Endodermal cell (in vitro differentiated cells): Measurements from ENCODE around the gene DBT. TPM values are rescaled to one million over a fixed set of nuclear protein-coding genes. Genes with fewer than 3 reads are reported as not detected.

Experiments used
- DNase-seq: peaks from one replicate; pipeline ENCODE4 v3.0.0-alpha.2; 2017
- H3K27ac ChIP-seq: 2 replicates; pipeline ENCODE4 v1.5.1; 2013; ENCODE audit warnings: mild to moderate bottlenecking, low read depth, low read length, moderate library complexity
- H3K27me3 ChIP-seq: 2 replicates; pipeline ENCODE4 v1.6.1; 2013; ENCODE audit warnings: mild to moderate bottlenecking, low read length, moderate library complexity; ENCODE audit not compliant: insufficient read depth, control insufficient read depth, poor library complexity, severe bottlenecking
- H3K36me3 ChIP-seq: 2 replicates; pipeline ENCODE4 v1.7.0; 2013; ENCODE audit warnings: mild to moderate bottlenecking, low read length, moderate library complexity; ENCODE audit not compliant: control insufficient read depth, insufficient read depth
- H3K4me1 ChIP-seq: one replicate; pipeline ENCODE4 v1.7.0; 2013; ENCODE audit warnings: low read length; ENCODE audit not compliant: control insufficient read depth, insufficient read depth
- H3K4me3 ChIP-seq: 2 replicates; pipeline ENCODE4 v1.5.1; 2013; ENCODE audit warnings: mild to moderate bottlenecking, low read length, moderate library complexity
- H3K9ac ChIP-seq: 2 replicates; pipeline ENCODE4 v1.6.1; 2013; ENCODE audit warnings: mild to moderate bottlenecking, low read length, moderate library complexity; ENCODE audit not compliant: poor library complexity, severe bottlenecking; ENCODE audit errors: extremely low read depth
- H3K9me3 ChIP-seq: 2 replicates; pipeline ENCODE4 v1.6.1; 2013; ENCODE audit warnings: mild to moderate bottlenecking, low read length, moderate library complexity; ENCODE audit not compliant: control insufficient read depth
- H3K27ac Mint-ChIP-seq: 2 replicates; pipeline ENCODE4 v1.8.0; 2020; ENCODE audit warnings: mixed read lengths
- H3K27me3 Mint-ChIP-seq: 2 replicates; pipeline ENCODE4 v1.8.0; 2021; ENCODE audit warnings: mild to moderate bottlenecking, mixed read lengths; ENCODE audit not compliant: insufficient read depth
- H3K36me3 Mint-ChIP-seq: 2 replicates; pipeline ENCODE4 v1.8.0; 2020; ENCODE audit warnings: low read depth, mixed read lengths
- H3K4me1 Mint-ChIP-seq: 2 replicates; pipeline ENCODE4 v1.8.0; 2020; ENCODE audit warnings: mixed read lengths
- H3K4me3 Mint-ChIP-seq: 2 replicates; pipeline ENCODE4 v1.8.0; 2020; ENCODE audit warnings: mild to moderate bottlenecking, moderate library complexity, mixed read lengths
- H3K9me3 Mint-ChIP-seq: 2 replicates; pipeline ENCODE4 v1.8.0; 2020; ENCODE audit warnings: mild to moderate bottlenecking, mixed read lengths
- CTCF ChIP-seq: fragments of 200-600 bp; sonication (generic); conservative IDR thresholded peaks from 2 replicates; pipeline ENCODE4 v1.5.0; 2021; ENCODE audit warnings: antibody characterized with exemption, mild to moderate bottlenecking
- WGBS, 2 experiments: methylation state at CpG; one replicate each; pipeline versions ENCODE4 v1.1.5 to v1.1.7; 2013; ENCODE audit warnings: missing lambda C conversion rate in 2 of 2, mixed read lengths in 1 of 2; ENCODE audit not compliant: insufficient coverage in 1 of 2, insufficient read length in 1 of 2; 5-methylcytosine and 5-hydroxymethylcytosine counted together
- total RNA-seq, 2 donors: library from RNA; stranded (reverse); fragmentation: NEBNext Ultra II Directional in 1 of 2; extraction: Animal tissue kit (Norgen Biotek cat#: 25700) in 1 of 2; gene quantifications; 2 replicates in 1 of 2; 3 replicates in 1 of 2; pipeline ENCODE4 v1.2.1, GENCODE V29; 2021

DBT gene
- total RNA-seq, 2 donors from 2014 or later: 23.0 to 24.6 TPM

- WGBS, 2 experiments: 98 to 100% methylated on average over 3 of the region's 3 CpGs
- no peak for DNase-seq
- no peaks in the 10 kb centered on the region for H3K9me3 Mint-ChIP-seq
- H3K4me1 Mint-ChIP-seq: no peaks in the 10 kb centered on the region
- Histone ChIP-seq H3K4me3 (no peak overlapping the region), H3K27ac (no peak overlapping the region), H3K4me1 (no peaks in the 10 kb centered on the region), H3K9me3 (peaks cover 12% of the 10 kb centered on the region), H3K9ac (no peak overlapping the region), H3K27me3 (no peaks in the 10 kb centered on the region), H3K36me3 (peaks cover 90% of the 10 kb centered on the region)
- no peaks in the 10 kb centered on the region for H3K27me3 Mint-ChIP-seq
- H3K27ac Mint-ChIP-seq: no peak overlapping the region
- H3K36me3 Mint-ChIP-seq: peaks cover 72% of the 10 kb centered on the region
- TF ChIP-seq CTCF: no peak
- no peak overlapping the region for H3K4me3 Mint-ChIP-seq
Observed at GRCh38 chr1:100287162-100287561, 37.5 kb upstream of the DBT start.

GRCh38 chr1:100284591-100284990 lies 35.0 kb upstream of the DBT start:
- H3K27ac ChIP-seq: no peak overlapping the region
- no peaks in the 10 kb centered on the region for H3K9me3 Mint-ChIP-seq

GRCh38 chr1:100279954-100280682 lies 30.5 kb upstream of the DBT start:
- H3K4me3 ChIP-seq: no peak overlapping the region
- peaks cover 3% of the 10 kb centered on the region for H3K9me3 ChIP-seq
- Mint-ChIP-seq H3K36me3 (peaks cover 76% of the 10 kb centered on the region), H3K4me1 (no peaks in the 10 kb centered on the region), H3K27me3 (no peaks in the 10 kb centered on the region), H3K27ac (no peak overlapping the region), H3K9me3 (no peaks in the 10 kb centered on the region), H3K4me3 (no peak overlapping the region)
- 100% methylated on average over 2 of the region's 2 CpGs for WGBS, 2 experiments
- TF ChIP-seq CTCF: no peak
- H3K36me3 ChIP-seq: peaks cover 94% of the 10 kb centered on the region
- DNase-seq: no peak
- H3K27ac ChIP-seq: no peak overlapping the region
- no peaks in the 10 kb centered on the region for H3K4me1 ChIP-seq
- H3K27me3 ChIP-seq: no peaks in the 10 kb centered on the region
- H3K9ac ChIP-seq: no peak overlapping the region

More at GRCh38 chr1:100284591-100284990, 35.0 kb upstream of the DBT start:
- Histone ChIP-seq H3K4me1 (no peaks in the 10 kb centered on the region), H3K36me3 (peaks cover 90% of the 10 kb centered on the region), H3K4me3 (no peak overlapping the region), H3K9ac (no peak overlapping the region), H3K27me3 (no peaks in the 10 kb centered on the region), H3K9me3 (peaks cover 12% of the 10 kb centered on the region)
- no peak overlapping the region for H3K27ac Mint-ChIP-seq
- WGBS, 2 experiments: 91 to 95% methylated on average over 4 to 5 of the region's 5 CpGs
- H3K4me1 Mint-ChIP-seq: no peaks in the 10 kb centered on the region
- H3K36me3 Mint-ChIP-seq: peaks cover 75% of the 10 kb centered on the region
- DNase-seq: no peak
- TF ChIP-seq CTCF: no peak
- no peak overlapping the region for H3K4me3 Mint-ChIP-seq
- H3K27me3 Mint-ChIP-seq: no peaks in the 10 kb centered on the region
